Femur (tissue), 1 donor: ENCODE results near the gene SRCAP.

ENCODE experiments used
- DNase-seq: peaks from one replicate; pipeline ENCODE4 v3.0.0-alpha.2; 2017

Gene SRCAP

GRCh38 chr16:30777591-30778297 lies 78.8 kb downstream of the SRCAP start:
- DNase-seq = peak; percentile 44

GRCh38 chr16:30778549-30779244 lies 79.7 kb downstream of the SRCAP start:
- DNase-seq = peak; percentile 43

GRCh38 chr16:30779596-30779995 lies 80.6 kb downstream of the SRCAP start:
- DNase-seq = no peak

- DNase-seq = no peak
Observed at GRCh38 chr16:30780021-30780420, 81.0 kb downstream of the SRCAP start.

- DNase-seq = no peak
Observed at GRCh38 chr16:30780549-30780948, 81.6 kb downstream of the SRCAP start.

GRCh38 chr16:30782486-30783279 lies 83.7 kb downstream of the SRCAP start:
- DNase-seq = no peak

- DNase-seq = peak; percentile 23
Observed at GRCh38 chr16:30783280-30784109, 84.5 kb downstream of the SRCAP start.

GRCh38 chr16:30784215-30784614 lies 85.2 kb downstream of the SRCAP start:
- DNase-seq = no peak

GRCh38 chr16:30785126-30786106 lies 86.4 kb downstream of the SRCAP start:
- DNase-seq = no peak

GRCh38 chr16:30786115-30786935 lies 87.4 kb downstream of the SRCAP start:
- DNase-seq = peak; percentile 62

GRCh38 chr16:30786936-30787612 lies 88.1 kb downstream of the SRCAP start, which contains the start of gene ZNF629:
Gene ZNF629, minus strand, starts transcription at chr16:30787205. Its CDS starts 2,723 bp downstream, at chr16:30784482.
- DNase-seq = peak; percentile 83

GRCh38 chr16:30787613-30788378 lies 88.8 kb downstream of the SRCAP start:
- DNase-seq = no peak
